ENCODE data around the gene COLQ. TPM values are rescaled to one million over a fixed set of nuclear protein-coding genes. Genes with fewer than 3 reads are reported as not detected.

The COLQ gene
- total RNA-seq, 1 experiment from 2014 or later = 1.9 TPM

DNA sequence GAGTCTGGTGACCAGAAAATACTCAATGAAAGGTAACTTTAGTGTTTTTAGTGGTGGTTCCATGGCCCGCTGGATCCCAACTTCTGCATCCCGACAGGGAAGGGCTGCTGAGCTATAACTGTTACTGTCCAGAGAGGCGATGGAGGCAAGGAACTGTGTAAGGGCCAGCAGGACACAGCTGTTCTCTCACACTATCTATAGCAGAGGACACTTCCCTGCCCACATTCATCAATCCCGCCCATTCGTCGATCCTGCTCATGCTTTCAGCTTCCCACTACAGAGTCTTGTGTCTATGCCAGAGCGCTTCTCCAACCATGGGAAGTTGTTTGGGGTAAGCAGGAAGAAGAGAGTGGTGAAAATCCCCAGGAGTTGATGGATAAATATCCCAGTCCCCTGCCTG is 8.4 kb downstream of the COLQ start (continued):
- TF ChIP-seq, protein P1, sequence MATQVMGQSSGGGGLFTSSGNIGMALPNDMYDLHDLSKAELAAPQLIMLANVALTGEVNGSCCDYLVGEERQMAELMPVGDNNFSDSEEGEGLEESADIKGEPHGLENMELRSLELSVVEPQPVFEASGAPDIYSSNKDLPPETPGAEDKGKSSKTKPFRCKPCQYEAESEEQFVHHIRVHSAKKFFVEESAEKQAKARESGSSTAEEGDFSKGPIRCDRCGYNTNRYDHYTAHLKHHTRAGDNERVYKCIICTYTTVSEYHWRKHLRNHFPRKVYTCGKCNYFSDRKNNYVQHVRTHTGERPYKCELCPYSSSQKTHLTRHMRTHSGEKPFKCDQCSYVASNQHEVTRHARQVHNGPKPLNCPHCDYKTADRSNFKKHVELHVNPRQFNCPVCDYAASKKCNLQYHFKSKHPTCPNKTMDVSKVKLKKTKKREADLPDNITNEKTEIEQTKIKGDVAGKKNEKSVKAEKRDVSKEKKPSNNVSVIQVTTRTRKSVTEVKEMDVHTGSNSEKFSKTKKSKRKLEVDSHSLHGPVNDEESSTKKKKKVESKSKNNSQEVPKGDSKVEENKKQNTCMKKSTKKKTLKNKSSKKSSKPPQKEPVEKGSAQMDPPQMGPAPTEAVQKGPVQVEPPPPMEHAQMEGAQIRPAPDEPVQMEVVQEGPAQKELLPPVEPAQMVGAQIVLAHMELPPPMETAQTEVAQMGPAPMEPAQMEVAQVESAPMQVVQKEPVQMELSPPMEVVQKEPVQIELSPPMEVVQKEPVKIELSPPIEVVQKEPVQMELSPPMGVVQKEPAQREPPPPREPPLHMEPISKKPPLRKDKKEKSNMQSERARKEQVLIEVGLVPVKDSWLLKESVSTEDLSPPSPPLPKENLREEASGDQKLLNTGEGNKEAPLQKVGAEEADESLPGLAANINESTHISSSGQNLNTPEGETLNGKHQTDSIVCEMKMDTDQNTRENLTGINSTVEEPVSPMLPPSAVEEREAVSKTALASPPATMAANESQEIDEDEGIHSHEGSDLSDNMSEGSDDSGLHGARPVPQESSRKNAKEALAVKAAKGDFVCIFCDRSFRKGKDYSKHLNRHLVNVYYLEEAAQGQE (IDR thresholded peaks at IDR 0.05; ENCODE audit: low read depth) = no peak
- no peak for TF ChIP-seq POLR2AphosphoS5 (IDR thresholded peaks at IDR 0.05; ENCODE audit: low read depth, low read length)
- no peak for TF ChIP-seq POLR2A (IDR thresholded peaks at IDR 0.05; ENCODE audit: borderline replicate concordance, extremely low read depth, insufficient read depth, insufficient read length)
- TF ChIP-seq JUND (IDR thresholded peaks at IDR 0.05) = no peak
- no peak for TF ChIP-seq EZH2 (IDR thresholded peaks at IDR 0.05)
- no peak for TF ChIP-seq TCF7L2 (IDR thresholded peaks at IDR 0.05; ENCODE audit: borderline replicate concordance, extremely low read depth, insufficient read depth, insufficient read length)

DNA sequence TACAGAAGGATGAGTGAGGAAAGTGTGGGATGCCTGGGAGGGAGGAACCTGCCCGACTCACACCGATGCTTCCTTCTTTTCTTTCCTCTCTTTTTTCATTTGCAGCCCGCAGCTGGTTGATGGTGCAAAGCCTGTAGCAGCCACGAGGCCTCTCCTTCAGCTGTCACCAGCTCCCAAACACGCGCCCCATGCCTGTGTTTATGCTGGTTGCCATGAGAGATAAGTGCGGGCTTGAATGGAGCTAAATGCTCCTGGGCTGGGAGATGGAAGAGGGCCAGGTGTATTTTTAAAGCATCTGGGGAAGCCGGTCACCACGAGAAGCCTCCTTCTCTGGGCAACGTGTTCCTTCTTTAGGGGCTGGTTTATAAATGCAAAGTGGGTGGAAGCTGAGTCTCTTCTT is 9.3 kb downstream of the COLQ start:
- Histone ChIP-seq H3K36me3 (ENCODE audit: control insufficient read depth in 1 of 2, insufficient read depth in 2 of 2, low read length in 2 of 2) (no peaks in the 10 kb centered on the region), H4K20me1 (ENCODE audit: insufficient read depth) (no peaks in the 10 kb centered on the region), H3K4me2 (ENCODE audit: low read length) (no peak overlapping the region), H3K9me2 (ENCODE audit: insufficient read depth) (no peaks in the 10 kb centered on the region), H3K4me3 (replicated peaks in 1 of 2; ENCODE audit: low read depth in 1 of 2, low read length in 2 of 2) (no peak overlapping the region), H3K4me1 (ENCODE audit: control insufficient read depth in 1 of 2, insufficient read depth in 2 of 2, low read length in 2 of 2) (no peaks in the 10 kb centered on the region), H3K9me3 (ENCODE audit: control insufficient read depth in 1 of 2, insufficient read depth in 1 of 2, low read depth in 1 of 2, low read length in 2 of 2) (no peaks in the 10 kb centered on the region), H2AFZ (ENCODE audit: low read depth, low read length, poor library complexity, severe bottlenecking) (no peak overlapping the region), H3K79me2 (ENCODE audit: insufficient read depth, low read length) (no peaks in the 10 kb centered on the region), H3K27ac (ENCODE audit: low read depth, low read length) (no peak overlapping the region), H3K27me3 (ENCODE audit: insufficient read depth, low read length) (no peaks in the 10 kb centered on the region), H3K9ac (ENCODE audit: low read length) (no peak overlapping the region)
- no peak for TF ChIP-seq POLR2A (IDR thresholded peaks at IDR 0.05; ENCODE audit: borderline replicate concordance, extremely low read depth, insufficient read depth, insufficient read length)
- no peak for TF ChIP-seq EGR1 (IDR thresholded peaks at IDR 0.05; ENCODE audit: low read depth)
- TF ChIP-seq, protein P2, sequence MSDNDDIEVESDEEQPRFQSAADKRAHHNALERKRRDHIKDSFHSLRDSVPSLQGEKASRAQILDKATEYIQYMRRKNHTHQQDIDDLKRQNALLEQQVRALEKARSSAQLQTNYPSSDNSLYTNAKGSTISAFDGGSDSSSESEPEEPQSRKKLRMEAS (IDR thresholded peaks at IDR 0.05) = no peak
- no peak for TF ChIP-seq ZFX (IDR thresholded peaks at IDR 0.05)
- TF ChIP-seq EZH2 (IDR thresholded peaks at IDR 0.05) = no peak
- no peak for TF ChIP-seq SIN3A (IDR thresholded peaks at IDR 0.05; ENCODE audit: low read depth)
- no peak for TF ChIP-seq CBX3 (IDR thresholded peaks at IDR 0.05; ENCODE audit: low read depth)
- no peak for TF ChIP-seq POLR2AphosphoS5 (IDR thresholded peaks at IDR 0.05; ENCODE audit: low read depth, low read length)
- TF ChIP-seq FOSL1 (IDR thresholded peaks at IDR 0.05; ENCODE audit: low read depth) = no peak
- no peak for TF ChIP-seq SRF (IDR thresholded peaks at IDR 0.05; ENCODE audit: low read depth)
- TF ChIP-seq, protein P3, sequence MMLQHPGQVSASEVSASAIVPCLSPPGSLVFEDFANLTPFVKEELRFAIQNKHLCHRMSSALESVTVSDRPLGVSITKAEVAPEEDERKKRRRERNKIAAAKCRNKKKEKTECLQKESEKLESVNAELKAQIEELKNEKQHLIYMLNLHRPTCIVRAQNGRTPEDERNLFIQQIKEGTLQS (IDR thresholded peaks at IDR 0.05) = no peak
- no peak for TF ChIP-seq RAD21 (IDR thresholded peaks at IDR 0.05; ENCODE audit: low read depth)
- TF ChIP-seq SP1 (IDR thresholded peaks at IDR 0.05; ENCODE audit: low read depth) = no peak
- TF ChIP-seq ELF1 (IDR thresholded peaks at IDR 0.05; ENCODE audit: borderline replicate concordance, low read depth) = no peak
- no peak for TF ChIP-seq YY1 (IDR thresholded peaks at IDR 0.05; ENCODE audit: extremely low read depth, insufficient replicate concordance, low read depth, low read length)
- ATAC-seq (no peak), DNase-seq (ENCODE audit: low read depth, low spot score) (no peak)
- ChIA-PET RAD21 (ENCODE audit: low non-redundant PET in 1 of 2, low total read pairs in 2 of 2, uncharacterized antibody in 2 of 2, unreplicated experiment in 2 of 2) (no interaction called here), POLR2A (no interaction called here), CTCF (no interaction called here)
- intact Hi-C loops (cut with micrococcal nuclease) = no loop called here
- no TSS peak for BruUV-seq (replicated peaks)
